GM21529 (cell line): ENCODE results near the gene EXOC5.

Experiments
- ATAC-seq: cut with Tn5 transposase; IDR thresholded peaks from one replicate; pipeline ENCODE4 v1.9.1; 2021; ENCODE audit not compliant: unreplicated experiment

Gene EXOC5

GRCh38 chr14:57268161-57269069 lies at the start of gene EXOC5, which contains the start of gene AP5M1:
Gene EXOC5 (minus strand): TSS chr14:57268905. CDS start chr14:57268648, 257 bp downstream.
Gene AP5M1 (plus strand): TSS chr14:57268971. CDS start chr14:57269315, 344 bp downstream.
- ATAC-seq = peak; percentile 90

- ATAC-seq = peak; percentile 78
These were observed 48.6 kb upstream of the EXOC5 start for GRCh38 chr14:57317248-57317833.

GRCh38 chr14:57314396-57315089 lies 45.8 kb upstream of the EXOC5 start:
- ATAC-seq = no peak

- ATAC-seq = no peak
These were observed 34.2 kb upstream of the EXOC5 start for GRCh38 chr14:57302883-57303282.

- no peak for ATAC-seq
These were observed 30.8 kb upstream of the EXOC5 start for GRCh38 chr14:57299511-57299910.

GRCh38 chr14:57297852-57298251 lies 29.1 kb upstream of the EXOC5 start:
- ATAC-seq = no peak

- ATAC-seq = no peak
These were observed 26.5 kb upstream of the EXOC5 start for GRCh38 chr14:57295239-57295638.

- ATAC-seq = no peak
These were observed 25.4 kb upstream of the EXOC5 start for GRCh38 chr14:57293866-57294837.

GRCh38 chr14:57291692-57292647 lies 23.3 kb upstream of the EXOC5 start:
- no peak for ATAC-seq

- no peak for ATAC-seq
These were observed 22.0 kb upstream of the EXOC5 start for GRCh38 chr14:57290751-57291150.

GRCh38 chr14:57287745-57288144 lies 19.0 kb upstream of the EXOC5 start:
- no peak for ATAC-seq

GRCh38 chr14:57277062-57277461 lies 8.4 kb upstream of the EXOC5 start:
- no peak for ATAC-seq

- ATAC-seq = no peak
These were observed 6.4 kb upstream of the EXOC5 start for GRCh38 chr14:57275023-57275664.

- no peak for ATAC-seq
These were observed 5.8 kb upstream of the EXOC5 start for GRCh38 chr14:57274551-57274950.

- no peak for ATAC-seq
These were observed 4.5 kb upstream of the EXOC5 start for GRCh38 chr14:57273236-57273635.

- no peak for ATAC-seq
These were observed 2.6 kb downstream of the EXOC5 start for GRCh38 chr14:57266065-57266464.

- ATAC-seq = no peak
These were observed 6.6 kb downstream of the EXOC5 start for GRCh38 chr14:57262117-57262516.

GRCh38 chr14:57261604-57262003 lies 7.1 kb downstream of the EXOC5 start:
- ATAC-seq = no peak

- no peak for ATAC-seq
These were observed 9.0 kb downstream of the EXOC5 start for GRCh38 chr14:57259672-57260071.
